Measurements from ENCODE around the gene RAPGEF1.

- TF ChIP-seq POLR2AphosphoS5 (IDR thresholded peaks at IDR 0.05; ENCODE audit: low read depth) (no peak), CTCF (conservative IDR thresholded peaks at IDR 0.05; ENCODE audit: low read depth in 2 of 2) (no peak), NANOG (IDR thresholded peaks at IDR 0.05; ENCODE audit: borderline replicate concordance) (no peak), EZH2 (IDR thresholded peaks at IDR 0.05; ENCODE audit: low read depth, unreplicated experiment) (no peak), CREB1 (CRISPR knock-in tag; IDR thresholded peaks at IDR 0.05; ENCODE audit: low read depth) (no peak), EZH2phosphoT487 (IDR thresholded peaks at IDR 0.05; ENCODE audit: unreplicated experiment) (no peak), ZNF331 (CRISPR knock-in tag; IDR thresholded peaks at IDR 0.05; ENCODE audit: low read depth) (no peak), ETS1 (IDR thresholded peaks at IDR 0.05) (no peak), REST (IDR thresholded peaks at IDR 0.05; ENCODE audit: unreplicated experiment) (no peak), ZNF114 (CRISPR knock-in tag; IDR thresholded peaks at IDR 0.05) (no peak), JUNB (IDR thresholded peaks at IDR 0.05; ENCODE audit: unreplicated experiment) (no peak)
These were observed 109.6 kb downstream of the RAPGEF1 start for GRCh38 chr9:131630205-131630831.
